ENCODE data around the gene ANAPC16. TPM values are rescaled to one million over a fixed set of nuclear protein-coding genes. Genes with fewer than 3 reads are reported as not detected.

The ANAPC16 gene
- total RNA-seq, 2 donors from 2014 or later = 57.4 to 68.4 TPM

DNA sequence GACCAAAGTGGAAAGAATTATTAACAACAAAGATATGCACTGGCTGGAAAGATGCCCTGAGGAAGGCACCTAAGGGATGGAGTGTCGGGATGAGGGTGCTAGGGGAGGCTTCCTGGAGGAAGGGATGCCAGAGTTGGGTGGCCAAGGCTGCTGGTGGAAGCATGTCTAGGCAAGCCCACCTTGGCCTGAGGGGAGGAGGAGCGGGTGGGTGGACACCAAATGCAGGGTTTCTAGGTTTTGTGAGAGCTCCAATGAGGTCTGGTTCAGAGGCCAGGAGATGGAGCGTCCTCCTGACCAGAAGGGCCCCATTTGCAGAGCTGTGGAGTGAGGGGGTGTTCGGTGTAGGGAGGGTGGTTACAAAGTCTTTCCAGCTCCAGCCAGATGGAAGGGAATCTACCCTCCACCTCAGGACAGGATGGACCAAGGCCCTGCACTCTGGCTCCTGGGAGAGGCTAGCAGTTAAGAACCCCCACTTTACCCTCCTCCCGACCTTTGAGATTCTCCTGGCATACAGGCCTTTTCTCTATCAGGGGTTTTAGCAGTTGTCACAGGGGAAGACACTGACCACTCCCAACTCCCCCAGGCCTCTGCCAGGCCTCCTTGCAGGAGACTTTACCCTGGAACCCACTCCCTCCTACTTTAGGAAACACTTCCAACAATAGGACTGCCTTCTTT, 54.9 kb downstream of the ANAPC16 start:
- H3K36me3 ChIP-seq (ENCODE audit: control insufficient read depth, insufficient read depth, low read length) = peaks cover 7% of the 10 kb centered on the region
- H3K27ac Mint-ChIP-seq = no peak overlapping the region
- no peak overlapping the region for H3K27ac ChIP-seq (ENCODE audit: low read depth, low read length)
- H3K4me3 Mint-ChIP-seq = no peak overlapping the region
- H3K9me3 ChIP-seq (ENCODE audit: control insufficient read depth, low read length) = no peaks in the 10 kb centered on the region
- H3K9ac ChIP-seq (ENCODE audit: extremely low read depth, low read length, poor library complexity, severe bottlenecking) = no peak overlapping the region
- H3K4me3 ChIP-seq (ENCODE audit: low read length) = no peak overlapping the region
- no peaks in the 10 kb centered on the region for H3K27me3 ChIP-seq (ENCODE audit: control insufficient read depth, insufficient read depth, low read length, poor library complexity, severe bottlenecking)
- WGBS, 2 experiments (ENCODE audit: insufficient coverage in 1 of 2, insufficient read length in 1 of 2) = 86 to 95% methylated on average over 1 to 5 of the region's 5 CpGs
- peaks cover 1% of the 10 kb centered on the region for H3K36me3 Mint-ChIP-seq (ENCODE audit: low read depth)
- peaks cover 3% of the 10 kb centered on the region for H3K27me3 Mint-ChIP-seq (ENCODE audit: insufficient read depth)
- no peak for TF ChIP-seq CTCF (conservative IDR thresholded peaks at IDR 0.05)
- peaks cover 31% of the 10 kb centered on the region for H3K4me1 Mint-ChIP-seq
- no peaks in the 10 kb centered on the region for H3K9me3 Mint-ChIP-seq
- peaks cover 10% of the 10 kb centered on the region for H3K4me1 ChIP-seq (ENCODE audit: control insufficient read depth, insufficient read depth, low read length)
- no peak for DNase-seq

GRCh38 chr10:72272689-72273409, 57.0 kb downstream of the ANAPC16 start:
- Histone ChIP-seq H3K27me3 (ENCODE audit: control insufficient read depth, insufficient read depth, low read length, poor library complexity, severe bottlenecking) (no peaks in the 10 kb centered on the region), H3K36me3 (ENCODE audit: control insufficient read depth, insufficient read depth, low read length) (peaks cover 7% of the 10 kb centered on the region), H3K9me3 (ENCODE audit: control insufficient read depth, low read length) (no peaks in the 10 kb centered on the region), H3K27ac (ENCODE audit: low read depth, low read length) (peak overlapping the region; percentile 94), H3K4me3 (ENCODE audit: low read length) (peak overlapping the region; percentile 92), H3K4me1 (ENCODE audit: control insufficient read depth, insufficient read depth, low read length) (peaks cover 20% of the 10 kb centered on the region), H3K9ac (ENCODE audit: extremely low read depth, low read length, poor library complexity, severe bottlenecking) (peak overlapping the region; percentile 49)
- H3K4me1 Mint-ChIP-seq = peaks cover 37% of the 10 kb centered on the region
- TF ChIP-seq CTCF (conservative IDR thresholded peaks at IDR 0.05) = no peak
- no peaks in the 10 kb centered on the region for H3K9me3 Mint-ChIP-seq
- peaks cover 3% of the 10 kb centered on the region for H3K27me3 Mint-ChIP-seq (ENCODE audit: insufficient read depth)
- DNase-seq = peak; percentile 96
- WGBS, 2 experiments (ENCODE audit: insufficient coverage in 1 of 2, insufficient read length in 1 of 2) = 3 to 7% methylated on average over 15 to 28 of the region's 28 CpGs
- peak overlapping the region; percentile 97 for H3K27ac Mint-ChIP-seq
- H3K36me3 Mint-ChIP-seq (ENCODE audit: low read depth) = peaks cover 1% of the 10 kb centered on the region
- peak overlapping the region; percentile 85 for H3K4me3 Mint-ChIP-seq

DNA sequence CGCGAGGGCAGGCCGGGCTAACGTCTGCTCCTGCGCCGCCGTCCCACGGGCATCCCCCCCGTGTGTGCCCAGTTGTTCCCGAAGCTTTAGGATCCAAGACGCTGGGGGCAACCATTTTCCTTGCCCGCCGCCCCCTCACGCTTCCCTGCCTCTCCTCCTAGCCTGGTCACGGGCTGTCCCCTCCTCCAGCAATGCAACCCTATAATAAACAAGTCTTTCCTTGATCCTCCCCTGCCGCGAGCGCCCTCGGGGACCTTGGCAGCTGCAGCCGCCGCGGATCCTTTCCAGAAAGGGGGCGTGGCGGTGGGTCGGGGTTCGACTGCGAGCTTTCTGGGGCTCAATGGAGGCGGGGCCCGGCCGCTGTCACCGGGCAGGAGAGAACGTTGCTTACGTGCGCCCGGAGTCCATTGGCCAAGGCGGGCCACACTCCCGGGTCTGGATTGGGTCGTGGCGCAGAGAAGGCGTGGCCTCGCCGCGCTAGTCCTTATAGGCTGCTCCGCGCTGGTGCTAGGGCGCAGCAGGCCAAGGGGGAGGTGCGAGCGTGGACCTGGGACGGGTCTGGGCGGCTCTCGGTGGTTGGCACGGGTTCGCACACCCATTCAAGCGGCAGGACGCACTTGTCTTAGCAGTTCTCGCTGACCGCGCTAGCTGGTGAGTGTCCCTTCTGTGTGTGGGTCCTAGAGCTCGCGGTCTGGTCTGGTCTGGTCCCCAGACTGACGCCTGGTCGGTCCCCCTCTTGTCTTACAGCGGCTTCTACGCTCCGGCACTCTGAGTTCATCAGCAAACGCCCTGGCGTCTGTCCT, 57.8 kb downstream of the ANAPC16 start, which contains the start of gene DDIT4:
TSS of gene DDIT4 (plus strand) at position 515 of the 803 bp plus-strand sequence. CDS start 293 bp downstream, outside the sequence.
- peak within 1 kb of the TSS; percentile 92 for H3K4me3 ChIP-seq (ENCODE audit: low read length)
- DNase-seq = peak; percentile 99
- Mint-ChIP-seq H3K9me3 (no peaks in the 10 kb centered on the region), H3K27me3 (ENCODE audit: insufficient read depth) (peaks cover 3% of the 10 kb centered on the region), H3K4me1 (peaks cover 41% of the 10 kb centered on the region), H3K27ac (peak within 1 kb of the TSS; percentile 97), H3K4me3 (peak within 1 kb of the TSS; percentile 85), H3K36me3 (ENCODE audit: low read depth) (peaks cover 1% of the 10 kb centered on the region)
- peak within 1 kb of the TSS; percentile 76 for H3K9ac ChIP-seq (ENCODE audit: extremely low read depth, low read length, poor library complexity, severe bottlenecking)
- H3K27me3 ChIP-seq (ENCODE audit: control insufficient read depth, insufficient read depth, low read length, poor library complexity, severe bottlenecking) = no peaks in the 10 kb centered on the region
- peaks cover 20% of the 10 kb centered on the region for H3K4me1 ChIP-seq (ENCODE audit: control insufficient read depth, insufficient read depth, low read length)
- 0% methylated on average over 25 to 67 of the region's 67 CpGs for WGBS, 2 experiments (ENCODE audit: insufficient coverage in 1 of 2, insufficient read length in 1 of 2)
- H3K9me3 ChIP-seq (ENCODE audit: control insufficient read depth, low read length) = no peaks in the 10 kb centered on the region
- no peak for TF ChIP-seq CTCF (conservative IDR thresholded peaks at IDR 0.05)
- H3K27ac ChIP-seq (ENCODE audit: low read depth, low read length) = peak within 1 kb of the TSS; percentile 94
- H3K36me3 ChIP-seq (ENCODE audit: control insufficient read depth, insufficient read depth, low read length) = peaks cover 7% of the 10 kb centered on the region

Data from endodermal cell (in vitro differentiated cells).